Endothelial cell of umbilical vein (primary cell): ENCODE measurements around the gene UPK3BL1. TPM values are rescaled to one million over a fixed set of nuclear protein-coding genes. Genes with fewer than 3 reads are reported as not detected.
"Not testable (repeated sequence)": the region's sequence is repeated elsewhere in the genome, so short reads cannot be mapped to it uniquely, and the experiment has no call there.

Source experiments
- Bru-seq: library from RNA; stranded (reverse); fragments of 400-500 nt; gene quantifications from one replicate; lab custom pipeline; 2021; lab: Mats Ljungman, UMichigan
- BruChase-seq, 2 experiments: library from RNA; stranded (reverse); fragments of 400-500 nt; gene quantifications; one replicate each; lab custom pipeline; 2021; lab: Mats Ljungman, UMichigan
- BruUV-seq: library from RNA; stranded (reverse); fragments of 400-500 nt; replicated peaks from 2 replicates; lab custom pipeline; 2021; lab: Mats Ljungman, UMichigan
- CTCF ChIA-PET: fragments of 300-600, 350-600 bp; sonication (Branson Sonifier 250); formaldehyde crosslinking; loops from one replicate; lab custom pipeline; 2021; ENCODE audit warnings: antibody characterized with exemption, inconsistent platforms; lab: Charles Lee
- POLR2A ChIA-PET: fragments of 300-600, 350-600 bp; sonication (Branson Sonifier 250); formaldehyde crosslinking; loops from one replicate; lab custom pipeline; 2021; ENCODE audit warnings: antibody characterized with exemption, inconsistent platforms; lab: Charles Lee
- DNase-seq: peaks from one replicate; pipeline ENCODE4 v3.0.0-alpha.2; 2011; ENCODE audit warnings: low read depth, low spot score
- FAIRE-seq: peaks from 2 replicates; lab custom pipeline; 2011; peaks lifted over from hg19 to GRCh38; lab: Jason Lieb, UNC
- H2AFZ ChIP-seq: 2 replicates; pipeline ENCODE4 v1.6.0; 2012; ENCODE audit warnings: low read depth, low read length, control low read depth, inconsistent platforms
- H3K27ac ChIP-seq: 2 replicates; pipeline ENCODE4 v1.5.1; 2011; ENCODE audit warnings: low read depth, mild to moderate bottlenecking, control low read depth, low read length, moderate library complexity; ENCODE audit not compliant: insufficient read depth
- H3K27me3 ChIP-seq, 2 experiments: 2 replicates each; pipeline versions ENCODE4 v1.6.0 to v1.6.1; 2011; ENCODE audit warnings: low read length in 2 of 2, mixed read lengths in 1 of 2; ENCODE audit not compliant: control insufficient read depth in 2 of 2, insufficient read depth in 2 of 2
- H3K36me3 ChIP-seq, 2 experiments: 2 replicates in 1 of 2; 3 replicates in 1 of 2; pipeline ENCODE4 v1.5.1; 2011; ENCODE audit warnings: low read length in 2 of 2, mild to moderate bottlenecking in 1 of 2, moderate library complexity in 1 of 2; ENCODE audit not compliant: control insufficient read depth in 2 of 2, insufficient read depth in 2 of 2; ENCODE audit errors: extremely low read depth in 1 of 2
- H3K4me1 ChIP-seq: 3 replicates; pipeline ENCODE4 v1.5.1; 2011; ENCODE audit warnings: mild to moderate bottlenecking, low read length; ENCODE audit not compliant: control insufficient read depth, insufficient read depth; ENCODE audit errors: extremely low read depth
- H3K4me2 ChIP-seq: 2 replicates; pipeline ENCODE4 v1.6.1; 2011; ENCODE audit warnings: low read length, control low read depth, mixed read lengths; ENCODE audit not compliant: insufficient read depth
- H3K4me3 ChIP-seq, 3 experiments: fragments of 200-600 bp in 1 of 3; sonication (generic), shearing (Covaris generic) in 1 of 3; replicated peaks in 1 of 3; 2 replicates each; pipeline ENCODE4 v1.5.1; 2011 to 2016; ENCODE audit warnings: control low read depth in 3 of 3, low read length in 3 of 3, mild to moderate bottlenecking in 2 of 3, inconsistent platforms in 1 of 3, low read depth in 1 of 3, moderate library complexity in 1 of 3; ENCODE audit not compliant: insufficient read depth in 1 of 3
- H3K79me2 ChIP-seq: 2 replicates; pipeline ENCODE4 v1.6.0; 2012; ENCODE audit warnings: low read length, inconsistent platforms; ENCODE audit not compliant: control insufficient read depth, insufficient read depth
- H3K9ac ChIP-seq: replicated peaks from 2 replicates; pipeline ENCODE3; 2011; ENCODE audit warnings: low read length, control low read depth; ENCODE audit not compliant: insufficient read depth; ENCODE audit errors: extremely low read depth
- H3K9me1 ChIP-seq: replicated peaks from 3 replicates; pipeline ENCODE4 v1.6.0; 2011; ENCODE audit warnings: mild to moderate bottlenecking, low read length; ENCODE audit not compliant: control insufficient read depth, insufficient read depth; ENCODE audit errors: extremely low read depth
- H3K9me3 ChIP-seq: replicated peaks from 2 replicates; pipeline ENCODE4 v1.5.1; 2012; ENCODE audit warnings: low read length, inconsistent platforms; ENCODE audit not compliant: control insufficient read depth, insufficient read depth
- H4K20me1 ChIP-seq: replicated peaks from 2 replicates; pipeline ENCODE3; 2011; ENCODE audit warnings: mild to moderate bottlenecking, low read length; ENCODE audit not compliant: control insufficient read depth, insufficient read depth; ENCODE audit errors: extremely low read depth
- dilution Hi-C: fragments of 300-500 bp; cut with MboI; formaldehyde crosslinking; loops from one replicate; pipeline ENCODE4 v1.15.0; 2019; ENCODE audit warnings: low sequenced_read_pairs; ENCODE audit not compliant: extremely low pct_ligation_motif_present
- intact Hi-C: fragments of 100-400 bp; cut with micrococcal nuclease; formaldehyde crosslinking; loops from one replicate; pipeline ENCODE4 v1.10.0; 2022
- long read RNA-seq: library from polyadenylated mRNA; stranded (forward); transcript quantifications from one replicate; pipeline ENCODE4 v2.0.0, GENCODE V29; 2021
- polyA minus RNA-seq, 3 experiments: library from RNA; depleted of rRNA, polyadenylated mRNA; stranded (reverse); fragments of >200 nt; gene quantifications; 1 replicate in 1 of 3; 2 replicates in 2 of 3; pipeline ENCODE4 v1.2.3, GENCODE V29; 2011
- polyA plus RNA-seq, 4 experiments: library from polyadenylated mRNA; depleted of rRNA in 3 of 4; stranded (reverse) in 3 of 4; unstranded in 1 of 4; fragments of >200 nt; gene quantifications; 2 replicates each; pipeline versions ENCODE4 v1.2.1 to v1.2.3, GENCODE V29; 2011 to 2012; ENCODE audit warnings: missing spikeins in 1 of 4
- total RNA-seq: library from RNA; stranded (reverse); gene quantifications from 2 replicates; pipeline ENCODE4 v1.2.3, GENCODE V29; 2021

UPK3BL1 gene
- 14.1 and 34.4 TPM in 2 replicates for total RNA-seq
- 17.8 and 20.3 TPM in 2 replicates for polyA plus RNA-seq
- 0.16 TPM in 1 of 2 replicates, not detected in the other for polyA plus RNA-seq (2011; cell fraction: cytosol; rRNA removed)
- polyA plus RNA-seq (2011; cell fraction: nucleus; rRNA removed), result 21.2 and 21.6 TPM in 2 replicates
- polyA plus RNA-seq (2012), result 12.9 and 20.9 TPM in 2 replicates
- 15.2 TPM in 1 of 2 replicates, not detected in the other for polyA minus RNA-seq
- polyA minus RNA-seq (2011; cell fraction: cytosol; rRNA and poly(A)+ RNA removed), result not detected
- 9.1 and 12.3 TPM in 2 replicates for polyA minus RNA-seq (2011; cell fraction: nucleus; rRNA and poly(A)+ RNA removed)
- percentile 71 among the genes with signal in this experiment for Bru-seq, nascent RNA
- percentile 85 among the genes with signal in this experiment for BruChase-seq, experiment 1, labeled RNA remaining after a 6-hour chase
- percentile 78 among the genes with signal in this experiment for BruChase-seq, experiment 2, labeled RNA remaining after a 2-hour chase
- long read RNA-seq, transcript UPK3BL1-201 (6 exons, 1,342 nt), result major isoform, 5 of 13 reads
- long read RNA-seq, partial matches to known transcripts, result 0 of 13 reads
- long read RNA-seq, other reads (novel, unspliced or antisense), result 8 of 13 reads

- H3K9ac ChIP-seq, DNase-seq, CTCF ChIA-PET, dilution Hi-C loops, H3K79me2 ChIP-seq, intact Hi-C loops, BruUV-seq, H3K27ac ChIP-seq, H4K20me1 ChIP-seq, H3K4me1 ChIP-seq, POLR2A ChIA-PET, H3K9me3 ChIP-seq, H3K27me3 ChIP-seq, H2AFZ ChIP-seq, H3K9me1 ChIP-seq, H3K4me2 ChIP-seq, H3K36me3 ChIP-seq, FAIRE-seq, H3K4me3 ChIP-seq: not testable (repeated sequence)
Measured at GRCh38 chr7:102642691-102643090, at the start of gene UPK3BL1. TSS of gene UPK3BL1 (minus strand) at chr7:102642791. CDS start at chr7:102642741, 50 bp downstream.

- H3K4me3 ChIP-seq, result not testable (repeated sequence)
Measured at GRCh38 chr7:102690602-102691001, 48.0 kb upstream of the UPK3BL1 start.

GRCh38 chr7:102689436-102690282, 47.1 kb upstream of the UPK3BL1 start:
- FAIRE-seq, H3K4me2 ChIP-seq, H3K36me3 ChIP-seq, CTCF ChIA-PET, H3K27ac ChIP-seq, H3K79me2 ChIP-seq, H3K9ac ChIP-seq, intact Hi-C loops, H3K27me3 ChIP-seq, H3K4me1 ChIP-seq, H3K9me3 ChIP-seq, H4K20me1 ChIP-seq, DNase-seq, H3K9me1 ChIP-seq, BruUV-seq, POLR2A ChIA-PET, H2AFZ ChIP-seq, dilution Hi-C loops: not testable (repeated sequence)
- peak overlapping the region in 1 of 3 experiments; percentile 2 for H3K4me3 ChIP-seq

More at GRCh38 chr7:102690602-102691001, 48.0 kb upstream of the UPK3BL1 start:
- intact Hi-C loops, H3K9ac ChIP-seq, DNase-seq, dilution Hi-C loops, H2AFZ ChIP-seq, CTCF ChIA-PET, H4K20me1 ChIP-seq, H3K9me1 ChIP-seq, POLR2A ChIA-PET, H3K36me3 ChIP-seq, H3K79me2 ChIP-seq, BruUV-seq, H3K4me2 ChIP-seq, H3K27ac ChIP-seq, H3K27me3 ChIP-seq, H3K4me1 ChIP-seq, H3K9me3 ChIP-seq, FAIRE-seq: not testable (repeated sequence)
